Loucy (cell line): ENCODE results near the gene SPRED2.

Experiments
- H2AFZ ChIP-seq: fragments of 200-600 bp; sonication (generic); 2 replicates; pipeline ENCODE4 v1.6.0; 2016; ENCODE audit warnings: antibody characterized with exemption, mild to moderate bottlenecking, low read length, moderate library complexity
- H3F3A ChIP-seq: fragments of 200-600 bp; 2 replicates; pipeline ENCODE4 v1.6.0; 2016; ENCODE audit warnings: antibody characterized with exemption, low read depth, mild to moderate bottlenecking
- H3K27me3 ChIP-seq: fragments of 200-600 bp; sonication (generic); 2 replicates; pipeline ENCODE4 v1.6.1; 2014; ENCODE audit warnings: low read length, mild to moderate bottlenecking; ENCODE audit not compliant: insufficient read depth, poor library complexity, severe bottlenecking
- H3K36me3 ChIP-seq: fragments of 200-600 bp; sonication (generic); 2 replicates; pipeline ENCODE4 v1.6.1; 2016; ENCODE audit warnings: low read length; ENCODE audit not compliant: insufficient read depth
- H3K4me1 ChIP-seq: fragments of 200-600 bp; sonication (generic); 2 replicates; pipeline ENCODE4 v1.5.1; 2014; ENCODE audit warnings: low read length, mild to moderate bottlenecking; ENCODE audit not compliant: insufficient read depth, poor library complexity, severe bottlenecking
- H3K4me2 ChIP-seq: fragments of 200-600 bp; sonication (generic); 2 replicates; pipeline ENCODE4 v1.6.0; 2014; ENCODE audit warnings: antibody characterized with exemption, low read length, low read depth, mild to moderate bottlenecking; ENCODE audit not compliant: poor library complexity, severe bottlenecking
- H3K4me3 ChIP-seq: fragments of 200-600 bp; sonication (generic); 2 replicates; pipeline ENCODE4 v1.5.1; 2014; ENCODE audit warnings: low read length, mild to moderate bottlenecking, mixed read lengths; ENCODE audit not compliant: poor library complexity, severe bottlenecking
- H3K79me2 ChIP-seq: fragments of 200-600 bp; sonication (generic); 2 replicates; pipeline ENCODE4 v1.6.1; 2014; ENCODE audit warnings: low read length; ENCODE audit not compliant: insufficient read depth
- H3K9ac ChIP-seq: fragments of 200-600 bp; sonication (generic); 2 replicates; pipeline ENCODE4 v1.6.0; 2014; ENCODE audit warnings: mild to moderate bottlenecking, low read depth, low read length, moderate library complexity; ENCODE audit not compliant: poor library complexity, severe bottlenecking
- H3K9me2 ChIP-seq: fragments of 200-600 bp; sonication (generic); replicated peaks from 2 replicates; pipeline ENCODE4 v1.6.1; 2016; ENCODE audit warnings: low read depth, low read length, mixed read lengths
- H3K9me3 ChIP-seq: fragments of 200-600 bp; sonication (generic); 2 replicates; pipeline ENCODE4 v1.6.1; 2014; ENCODE audit warnings: mild to moderate bottlenecking, antibody characterized with exemption, low read length, low read depth; ENCODE audit not compliant: insufficient read depth
- H4K20me1 ChIP-seq: fragments of 200-600 bp; sonication (generic); 2 replicates; pipeline ENCODE4 v1.6.0; 2014; ENCODE audit warnings: antibody characterized with exemption, low read length, mild to moderate bottlenecking; ENCODE audit not compliant: insufficient read depth, poor library complexity, severe bottlenecking
- CTCF ChIP-seq: fragments of 200-600 bp; sonication (generic); conservative IDR thresholded peaks from 2 replicates; pipeline ENCODE4 v1.5.1; 2014; ENCODE audit warnings: mild to moderate bottlenecking, antibody characterized with exemption, low read length
- EZH2phosphoT487 ChIP-seq: fragments of 200-600 bp; IDR thresholded peaks from 2 replicates; pipeline ENCODE4 v1.6.1; 2018; ENCODE audit warnings: antibody characterized with exemption, mild to moderate bottlenecking, moderate library complexity, borderline replicate concordance

The SPRED2 gene

GRCh38 chr2:65415091-65415490 lies 17.3 kb downstream of the SPRED2 start:
- no peaks in the 10 kb centered on the region for H3K36me3 ChIP-seq
- no peak overlapping the region for H2AFZ ChIP-seq
- peaks cover 51% of the 10 kb centered on the region for H3K79me2 ChIP-seq
- H3F3A ChIP-seq = peaks cover 11% of the 10 kb centered on the region; the same call in 1 of the 2 replicates
- H3K4me1 ChIP-seq = peaks cover 56% of the 10 kb centered on the region
- H3K9me3 ChIP-seq = no peaks in the 10 kb centered on the region
- no peaks in the 10 kb centered on the region for H3K9me2 ChIP-seq
- H3K27me3 ChIP-seq = no peaks in the 10 kb centered on the region
- H3K9ac ChIP-seq = no peak overlapping the region
- TF ChIP-seq CTCF = no peak
- no peak for TF ChIP-seq EZH2phosphoT487
- no peak overlapping the region for H3K4me3 ChIP-seq
- H4K20me1 ChIP-seq = no peaks in the 10 kb centered on the region
- no peak overlapping the region for H3K4me2 ChIP-seq

- H2AFZ ChIP-seq = no peak overlapping the region
- H3K4me1 ChIP-seq = peaks cover 64% of the 10 kb centered on the region
- no peaks in the 10 kb centered on the region for H3K27me3 ChIP-seq
- no peak overlapping the region for H3K4me2 ChIP-seq
- H3K4me3 ChIP-seq = no peak overlapping the region
- no peaks in the 10 kb centered on the region for H3K9me3 ChIP-seq
- no peaks in the 10 kb centered on the region for H3K36me3 ChIP-seq
- H3K79me2 ChIP-seq = peaks cover 51% of the 10 kb centered on the region
- TF ChIP-seq CTCF (no peak), EZH2phosphoT487 (no peak)
- no peaks in the 10 kb centered on the region for H4K20me1 ChIP-seq
- H3K9ac ChIP-seq = no peak overlapping the region
- H3K9me2 ChIP-seq = no peaks in the 10 kb centered on the region
- H3F3A ChIP-seq = peaks cover 11% of the 10 kb centered on the region; the same call in 1 of the 2 replicates
Observed at GRCh38 chr2:65413610-65414009, 18.8 kb downstream of the SPRED2 start.

DNA sequence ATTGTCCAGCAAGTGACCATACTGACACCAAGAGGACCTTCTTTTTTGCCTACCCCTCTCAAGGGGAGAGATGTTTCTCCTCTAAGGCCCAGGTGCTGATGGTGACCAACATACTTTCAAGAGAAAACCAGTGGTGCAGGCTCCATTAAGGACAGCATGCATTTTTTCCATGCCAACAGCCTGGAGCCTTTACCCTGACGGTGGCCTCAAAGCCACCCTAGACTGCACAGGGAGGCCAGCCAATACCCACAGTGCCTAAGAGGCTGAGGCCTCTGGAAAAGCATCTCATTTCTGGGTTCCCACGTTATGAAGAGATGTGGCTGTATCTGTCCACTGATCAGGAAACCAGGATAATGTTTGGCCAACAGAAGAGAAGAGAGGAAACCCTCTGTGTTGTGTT lies 19.3 kb downstream of the SPRED2 start:
- Histone ChIP-seq H3K4me2 (no peak overlapping the region), H3K4me1 (peaks cover 64% of the 10 kb centered on the region), H3K4me3 (no peak overlapping the region), H3K9me3 (no peaks in the 10 kb centered on the region), H3K36me3 (no peaks in the 10 kb centered on the region), H3K27me3 (no peaks in the 10 kb centered on the region), H3K9ac (no peak overlapping the region), H3F3A (peaks cover 10% of the 10 kb centered on the region; the same call in 1 of the 2 replicates), H3K79me2 (peaks cover 55% of the 10 kb centered on the region), H2AFZ (no peak overlapping the region), H3K9me2 (no peaks in the 10 kb centered on the region), H4K20me1 (no peaks in the 10 kb centered on the region)
- no peak for TF ChIP-seq CTCF
- no peak for TF ChIP-seq EZH2phosphoT487
